Activated naive CD8-positive, alpha-beta T cell treated with anti-CD3 and anti-CD28 coated beads, Interleukin-2, amount 50 U/mL, for 24 hours (primary cell): Measurements from ENCODE around the gene STX12.
"Not testable (repeated sequence)": the region's sequence is repeated elsewhere in the genome, so short reads cannot be mapped to it uniquely, and the experiment has no call there.

Source experiments
- ATAC-seq: fragments of 150-1000 bp; cut with Tn5 transposase; one replicate; pipeline ENCODE4 v1.10.0; 2021
- DNase-seq: peaks from one replicate; pipeline ENCODE4 v3.0.0; 2021
- H3K27ac Mint-ChIP-seq: one replicate; pipeline ENCODE4 v1.8.0; 2021; ENCODE audit warnings: mild to moderate bottlenecking, mixed read lengths
- H3K27me3 Mint-ChIP-seq: one replicate; pipeline ENCODE4 v1.8.0; 2021; ENCODE audit warnings: mixed read lengths
- H3K36me3 Mint-ChIP-seq: one replicate; pipeline ENCODE4 v1.8.0; 2021; ENCODE audit warnings: low read depth, mixed read lengths
- H3K4me1 Mint-ChIP-seq: one replicate; pipeline ENCODE4 v1.8.0; 2021; ENCODE audit warnings: mixed read lengths
- H3K4me3 Mint-ChIP-seq: one replicate; pipeline ENCODE4 v1.8.0; 2021; ENCODE audit warnings: mild to moderate bottlenecking, moderate library complexity, mixed read lengths
- H3K9me3 Mint-ChIP-seq: one replicate; pipeline ENCODE4 v1.8.0; 2021; ENCODE audit warnings: mixed read lengths

STX12 gene

GRCh38 chr1:27762033-27762432 is 11.0 kb upstream of the STX12 start:
- no peaks in the 10 kb centered on the region for H3K9me3 Mint-ChIP-seq
- no peak overlapping the region for H3K27ac Mint-ChIP-seq
- ATAC-seq (no peak), DNase-seq (no peak)
- H3K36me3 Mint-ChIP-seq: peaks cover 11% of the 10 kb centered on the region
- H3K4me3 Mint-ChIP-seq: no peak overlapping the region
- H3K27me3 Mint-ChIP-seq: no peaks in the 10 kb centered on the region
- H3K4me1 Mint-ChIP-seq: no peaks in the 10 kb centered on the region

DNA sequence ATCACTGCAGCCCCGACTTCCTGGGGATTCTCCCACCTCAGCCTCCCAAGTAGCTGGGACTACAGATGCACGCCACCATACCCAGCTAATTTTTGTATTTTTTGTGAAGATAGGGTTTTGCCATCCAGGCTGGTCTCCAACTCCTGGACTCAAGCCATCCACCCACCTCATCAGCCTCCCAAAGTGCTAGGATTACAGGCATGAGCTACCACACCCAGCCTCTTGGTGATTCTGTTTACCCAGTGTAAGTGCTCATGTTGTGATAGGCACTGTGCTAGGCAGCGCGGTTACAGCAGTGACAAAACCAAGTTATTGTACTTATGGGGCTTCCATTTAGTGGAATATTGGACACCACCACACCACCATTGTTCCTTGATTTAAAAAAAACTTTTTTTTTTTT is 9.7 kb upstream of the STX12 start:
- no peak for ATAC-seq
- H3K36me3 Mint-ChIP-seq: peaks cover 7% of the 10 kb centered on the region
- H3K4me3 Mint-ChIP-seq: no peak overlapping the region
- no peak for DNase-seq
- H3K4me1 Mint-ChIP-seq: no peaks in the 10 kb centered on the region
- H3K27ac Mint-ChIP-seq: no peak overlapping the region
- H3K9me3 Mint-ChIP-seq: no peaks in the 10 kb centered on the region
- no peaks in the 10 kb centered on the region for H3K27me3 Mint-ChIP-seq

GRCh38 chr1:27770293-27770830 is 2.7 kb upstream of the STX12 start:
- H3K9me3 Mint-ChIP-seq: no peaks in the 10 kb centered on the region
- H3K27me3 Mint-ChIP-seq: no peaks in the 10 kb centered on the region
- ATAC-seq (no peak), DNase-seq (no peak)
- H3K4me3 Mint-ChIP-seq: no peak overlapping the region
- H3K36me3 Mint-ChIP-seq: no peaks in the 10 kb centered on the region
- H3K27ac Mint-ChIP-seq: no peak overlapping the region
- peaks cover 22% of the 10 kb centered on the region for H3K4me1 Mint-ChIP-seq

DNA sequence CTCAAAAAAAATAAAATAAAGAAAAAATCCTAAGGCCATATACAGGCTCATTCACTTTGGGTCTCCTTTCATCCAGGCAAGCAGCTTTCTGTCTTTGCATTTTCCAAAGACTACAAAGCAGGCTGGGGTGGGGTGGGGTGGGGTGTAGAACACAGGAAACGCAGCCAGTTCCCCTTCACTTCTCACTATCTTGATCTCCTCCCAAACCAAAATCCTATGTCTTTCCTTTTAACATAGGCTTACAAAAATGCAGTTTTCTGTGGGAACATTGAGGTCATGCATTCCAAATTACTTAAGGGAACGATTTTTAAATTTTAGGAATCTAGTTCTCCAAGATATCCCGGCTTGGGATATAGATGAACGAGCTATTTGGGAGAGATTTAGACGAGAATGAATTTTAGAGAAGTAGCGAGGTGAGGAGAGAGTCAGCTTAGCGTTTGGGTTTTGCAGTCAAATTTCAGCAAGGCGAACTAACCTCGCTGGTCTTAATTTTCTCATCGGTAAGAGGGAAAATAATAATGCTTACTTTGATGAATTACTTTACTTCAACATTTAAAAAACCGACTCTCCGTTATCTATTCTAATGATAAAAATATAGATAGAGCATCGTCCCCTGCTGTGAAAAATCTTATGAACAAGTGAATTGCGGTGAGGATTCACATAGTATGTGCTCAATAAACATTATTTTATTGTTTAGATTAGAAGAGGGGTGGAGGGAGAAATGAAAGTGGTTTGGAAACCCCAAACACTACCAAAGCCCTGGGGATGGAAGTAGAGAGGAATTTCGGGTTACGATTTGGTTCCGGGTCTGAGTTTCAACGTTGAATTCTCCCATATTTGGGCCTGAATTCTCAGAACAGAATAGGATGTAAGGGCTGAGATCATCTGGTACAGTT is 735 bp upstream of the STX12 start:
- Mint-ChIP-seq H3K4me1 (peaks cover 30% of the 10 kb centered on the region), H3K27ac (peak overlapping the region; percentile 97), H3K9me3 (no peaks in the 10 kb centered on the region), H3K4me3 (peak overlapping the region; percentile 95), H3K36me3 (peaks cover 4% of the 10 kb centered on the region), H3K27me3 (no peaks in the 10 kb centered on the region)
- DNase-seq (no peak), ATAC-seq (no peak)

DNA sequence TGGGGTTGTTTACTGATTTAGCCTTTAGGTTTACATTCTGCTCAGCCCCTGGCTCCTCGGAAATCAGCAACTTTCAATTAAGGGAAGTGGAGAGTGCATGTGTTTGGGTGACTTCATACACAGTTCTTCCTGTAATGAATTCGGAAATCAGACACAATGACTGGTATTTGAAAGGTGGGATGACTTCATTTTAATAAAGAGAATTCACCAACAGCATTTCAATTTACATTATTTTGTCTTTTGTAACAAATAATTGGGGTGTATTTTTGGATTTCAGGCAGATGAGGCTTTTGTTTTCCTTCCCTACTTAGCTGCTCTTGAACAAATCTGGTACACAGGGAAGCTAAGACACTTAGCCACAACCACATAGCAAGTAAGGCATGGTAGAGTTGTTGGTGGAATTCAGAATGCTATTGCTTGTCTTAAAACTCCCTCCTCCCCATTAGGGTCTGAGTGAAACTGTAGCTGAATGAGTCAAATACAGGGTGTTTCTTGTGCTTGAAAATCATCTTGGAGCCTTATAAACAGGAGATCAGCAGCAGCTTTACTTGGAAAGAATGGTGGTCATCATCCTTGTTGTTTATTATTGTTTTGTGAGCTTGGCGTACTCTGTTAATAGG is 917 bp downstream of the STX12 start:
- peak overlapping the region; percentile 95 for H3K27ac Mint-ChIP-seq
- H3K4me1 Mint-ChIP-seq: peaks cover 32% of the 10 kb centered on the region
- DNase-seq: no peak
- no peaks in the 10 kb centered on the region for H3K9me3 Mint-ChIP-seq
- H3K27me3 Mint-ChIP-seq: no peaks in the 10 kb centered on the region
- no peak for ATAC-seq
- peak overlapping the region; percentile 95 for H3K4me3 Mint-ChIP-seq
- H3K36me3 Mint-ChIP-seq: peaks cover 4% of the 10 kb centered on the region

- Mint-ChIP-seq H3K4me1 (peaks cover 37% of the 10 kb centered on the region), H3K9me3 (no peaks in the 10 kb centered on the region), H3K27me3 (no peaks in the 10 kb centered on the region), H3K36me3 (peaks cover 4% of the 10 kb centered on the region), H3K4me3 (no peak overlapping the region), H3K27ac (no peak overlapping the region)
- no peak for DNase-seq
- no peak for ATAC-seq
Measured at GRCh38 chr1:27774654-27775053, 1.6 kb downstream of the STX12 start.

- not testable (repeated sequence) for H3K9me3 Mint-ChIP-seq, ATAC-seq, H3K27me3 Mint-ChIP-seq, DNase-seq, H3K36me3 Mint-ChIP-seq, H3K4me3 Mint-ChIP-seq
- peaks cover 37% of the 10 kb centered on the region for H3K4me1 Mint-ChIP-seq
- H3K27ac Mint-ChIP-seq: peak overlapping the region; percentile 6
Measured at GRCh38 chr1:27775336-27775735, 2.3 kb downstream of the STX12 start.

DNA sequence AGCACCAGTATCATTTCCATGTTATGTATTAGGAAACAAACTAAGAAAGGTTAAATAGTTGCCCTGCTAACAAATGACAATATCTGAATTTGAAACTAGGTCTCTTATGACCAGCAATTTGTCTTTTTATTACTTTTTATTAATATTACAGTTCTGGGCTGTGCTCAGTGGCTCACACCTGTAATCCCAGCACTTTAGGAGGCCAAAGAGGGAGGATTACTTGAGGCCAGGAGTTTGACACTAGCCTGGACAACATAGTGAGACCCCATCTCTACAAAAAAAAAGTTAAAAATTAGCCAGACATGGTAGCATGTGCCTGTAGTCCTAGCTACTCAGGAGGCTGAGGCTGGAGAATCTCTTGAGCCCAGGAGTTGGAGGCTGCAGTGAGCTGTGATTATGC is 3.3 kb downstream of the STX12 start:
- H3K36me3 Mint-ChIP-seq, H3K27ac Mint-ChIP-seq, ATAC-seq, H3K4me3 Mint-ChIP-seq, DNase-seq, H3K27me3 Mint-ChIP-seq, H3K9me3 Mint-ChIP-seq: not testable (repeated sequence)
- H3K4me1 Mint-ChIP-seq: peaks cover 37% of the 10 kb centered on the region

DNA sequence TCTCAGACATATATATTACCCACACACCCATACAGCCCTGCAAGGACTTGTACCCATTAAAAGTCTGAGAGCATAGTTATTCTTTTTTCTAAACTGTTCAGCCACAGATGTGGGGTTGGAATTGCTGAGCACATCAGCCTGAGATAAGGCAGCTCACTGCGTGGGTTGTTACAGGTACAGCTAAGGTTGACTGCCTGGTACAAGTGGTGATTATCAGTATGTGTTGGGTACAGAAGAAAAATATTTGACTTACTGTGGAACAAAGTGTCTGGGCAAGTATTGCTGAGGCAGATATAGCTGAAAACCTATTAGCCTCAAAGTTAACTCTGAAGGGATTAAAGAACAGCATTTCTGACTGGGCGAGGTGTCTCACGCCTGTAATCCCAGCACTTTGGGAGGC is 5.0 kb downstream of the STX12 start:
- no peaks in the 10 kb centered on the region for H3K27me3 Mint-ChIP-seq
- no peaks in the 10 kb centered on the region for H3K9me3 Mint-ChIP-seq
- no peak overlapping the region for H3K27ac Mint-ChIP-seq
- ATAC-seq (no peak), DNase-seq (no peak)
- no peak overlapping the region for H3K4me3 Mint-ChIP-seq
- H3K4me1 Mint-ChIP-seq: peaks cover 31% of the 10 kb centered on the region
- peaks cover 8% of the 10 kb centered on the region for H3K36me3 Mint-ChIP-seq

DNA sequence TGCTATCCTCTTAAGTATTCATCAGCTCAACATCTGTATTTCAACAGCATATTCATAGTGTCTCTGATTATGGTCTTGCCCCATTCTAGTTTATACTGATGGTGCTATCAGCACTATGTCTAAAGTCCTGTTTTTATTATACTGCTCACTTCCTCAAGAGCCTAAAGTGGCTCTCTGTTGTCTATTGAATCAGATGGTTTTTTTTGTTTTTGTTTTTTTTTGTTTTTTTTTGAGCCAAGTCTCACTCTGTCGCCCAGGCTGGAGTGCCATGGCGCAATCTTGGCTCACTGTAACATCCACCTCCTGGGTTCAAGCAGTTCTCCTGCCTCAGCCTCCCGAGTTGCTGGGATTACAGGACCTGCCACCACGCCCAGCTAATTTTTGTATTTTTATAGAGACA is 6.1 kb downstream of the STX12 start:
- DNase-seq (no peak), ATAC-seq (no peak)
- Mint-ChIP-seq H3K27me3 (no peaks in the 10 kb centered on the region), H3K27ac (no peak overlapping the region), H3K36me3 (peaks cover 9% of the 10 kb centered on the region), H3K4me3 (no peak overlapping the region), H3K4me1 (peaks cover 25% of the 10 kb centered on the region), H3K9me3 (no peaks in the 10 kb centered on the region)

DNA sequence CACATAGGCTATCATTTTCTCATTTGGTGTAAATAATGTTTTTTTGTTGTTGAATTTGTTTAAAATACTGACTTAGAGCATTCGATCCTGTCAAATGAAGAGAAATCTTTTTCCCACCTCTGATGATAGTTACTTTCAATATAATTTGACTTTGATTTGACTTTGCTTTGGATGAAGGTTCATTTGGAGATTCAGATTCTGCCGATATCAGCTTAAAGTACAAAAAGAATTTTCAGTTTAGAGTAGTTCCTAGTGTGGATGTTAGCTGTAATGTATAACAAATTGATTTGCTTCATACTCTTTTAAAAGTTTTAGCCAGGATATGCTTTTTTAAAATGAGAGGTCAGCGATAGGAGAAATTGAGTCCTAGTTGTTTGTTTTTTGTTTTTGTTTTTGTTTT is 9.9 kb downstream of the STX12 start:
- ATAC-seq (no peak), DNase-seq (no peak)
- Mint-ChIP-seq H3K36me3 (peaks cover 5% of the 10 kb centered on the region), H3K4me1 (peaks cover 15% of the 10 kb centered on the region), H3K9me3 (no peaks in the 10 kb centered on the region), H3K27me3 (no peaks in the 10 kb centered on the region), H3K4me3 (no peak overlapping the region), H3K27ac (no peak overlapping the region)

- Mint-ChIP-seq H3K4me3 (no peak overlapping the region), H3K27ac (no peak overlapping the region), H3K4me1 (peaks cover 11% of the 10 kb centered on the region), H3K27me3 (no peaks in the 10 kb centered on the region), H3K9me3 (no peaks in the 10 kb centered on the region), H3K36me3 (peaks cover 11% of the 10 kb centered on the region)
- DNase-seq (no peak), ATAC-seq (no peak)
Measured at GRCh38 chr1:27784700-27785099, 11.7 kb downstream of the STX12 start.

DNA sequence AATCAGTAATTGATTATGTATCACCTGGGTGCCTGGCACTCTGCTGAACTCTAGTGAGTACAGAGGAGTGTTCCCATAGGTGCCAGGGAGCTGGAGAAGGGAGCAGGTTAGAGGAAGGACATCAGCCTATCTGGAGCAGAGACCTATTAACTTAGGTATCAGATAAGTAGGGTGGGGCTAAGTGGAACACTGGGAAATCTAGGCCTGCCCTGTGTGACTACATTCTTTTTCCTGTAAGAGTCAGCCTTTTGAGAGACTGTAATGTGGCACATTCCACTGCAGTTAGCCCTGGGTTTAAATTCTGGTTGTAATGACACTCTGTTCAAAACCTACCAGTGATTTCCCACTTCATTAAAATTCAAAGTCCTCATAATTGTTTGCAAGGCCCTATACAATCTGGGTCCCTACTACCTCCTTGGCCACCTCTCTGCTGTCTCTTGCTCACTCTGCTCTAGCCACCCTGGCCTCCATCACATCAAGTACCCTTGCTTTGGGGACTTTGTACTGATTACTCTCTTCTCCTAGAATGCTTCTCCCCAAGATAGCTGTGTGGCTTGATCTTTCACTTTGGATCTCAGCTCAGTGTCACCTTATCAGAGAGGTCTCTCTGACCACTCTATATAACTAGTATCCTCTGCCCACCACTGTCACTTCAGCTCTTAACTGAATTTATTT is 12.9 kb downstream of the STX12 start:
- peak overlapping the region; percentile 60 for H3K27ac Mint-ChIP-seq
- H3K9me3 Mint-ChIP-seq: no peaks in the 10 kb centered on the region
- ATAC-seq: no peak

DNA sequence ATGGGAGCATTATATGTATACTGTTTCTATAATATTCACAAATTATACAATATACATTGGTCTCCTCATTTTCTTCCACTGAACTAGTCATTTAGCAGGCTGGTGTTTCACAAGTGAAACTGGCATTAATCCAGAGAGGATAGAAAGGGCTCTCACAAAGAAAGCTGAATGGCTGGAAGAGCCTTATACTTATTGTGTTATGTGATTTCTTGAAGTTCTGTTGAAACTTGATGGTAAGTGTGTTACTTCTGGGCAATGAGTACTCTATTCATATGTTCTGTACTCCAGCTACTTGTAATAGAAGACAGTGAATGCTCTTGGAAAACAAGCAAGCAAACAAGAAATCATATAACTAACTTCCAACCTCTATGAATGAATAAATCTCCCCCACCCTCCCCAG is 14.9 kb downstream of the STX12 start:
- DNase-seq (no peak), ATAC-seq (no peak)
- Mint-ChIP-seq H3K9me3 (no peaks in the 10 kb centered on the region), H3K27ac (no peak overlapping the region), H3K36me3 (peaks cover 20% of the 10 kb centered on the region), H3K27me3 (no peaks in the 10 kb centered on the region), H3K4me1 (peaks cover 8% of the 10 kb centered on the region), H3K4me3 (no peak overlapping the region)

More for the DNA sequence above, 12.9 kb downstream of the STX12 start:
- H3K4me3 Mint-ChIP-seq: no peak overlapping the region
- DNase-seq: no peak
- peaks cover 20% of the 10 kb centered on the region for H3K36me3 Mint-ChIP-seq
- H3K27me3 Mint-ChIP-seq: no peaks in the 10 kb centered on the region
- H3K4me1 Mint-ChIP-seq: peaks cover 11% of the 10 kb centered on the region
